Keratinocyte (primary cell): Measurements from ENCODE around the gene TLE1. TPM values are rescaled to one million over a fixed set of nuclear protein-coding genes. Genes with fewer than 3 reads are reported as not detected.
"Not testable (repeated sequence)": the region's sequence is repeated elsewhere in the genome, so short reads cannot be mapped to it uniquely, and the experiment has no call there.

Source experiments
- DNase-seq: peaks from one replicate; pipeline ENCODE4 v3.0.0-alpha.2; 2011; ENCODE audit warnings: low read depth, missing footprints, low spot score
- FAIRE-seq: peaks from 2 replicates; lab custom pipeline; 2011; peaks lifted over from hg19 to GRCh38; lab: Jason Lieb, UNC
- H2AFZ ChIP-seq: 2 replicates; pipeline ENCODE4 v1.6.0; 2012; ENCODE audit warnings: low read length, control low read depth, inconsistent platforms; ENCODE audit not compliant: control insufficient read depth
- H3K27ac ChIP-seq: 2 replicates; pipeline ENCODE4 v1.5.1; 2011; ENCODE audit warnings: low read length; ENCODE audit not compliant: control insufficient read depth, insufficient read depth
- H3K27me3 ChIP-seq: 3 replicates; pipeline ENCODE4 v1.6.0; 2011; ENCODE audit warnings: low read length; ENCODE audit not compliant: control insufficient read depth, insufficient read depth; ENCODE audit errors: extremely low read depth
- H3K36me3 ChIP-seq, 2 experiments: 2 replicates in 1 of 2; 3 replicates in 1 of 2; pipeline ENCODE4 v1.5.1; 2011; ENCODE audit warnings: low read length in 2 of 2, mild to moderate bottlenecking in 1 of 2; ENCODE audit not compliant: control insufficient read depth in 2 of 2, insufficient read depth in 2 of 2; ENCODE audit errors: extremely low read depth in 1 of 2
- H3K4me1 ChIP-seq: 3 replicates; pipeline ENCODE4 v1.5.1; 2011; ENCODE audit warnings: low read length; ENCODE audit not compliant: control insufficient read depth, insufficient read depth; ENCODE audit errors: extremely low read depth
- H3K4me2 ChIP-seq: 3 replicates; pipeline ENCODE4 v1.6.0; 2011; ENCODE audit warnings: low read depth, low read length; ENCODE audit not compliant: control insufficient read depth, insufficient read depth; ENCODE audit errors: extremely low read depth
- H3K4me3 ChIP-seq, 3 experiments: fragments of 200-600 bp in 1 of 3; sonication (generic) in 1 of 3; 2 replicates in 2 of 3; 3 replicates in 1 of 3; pipeline ENCODE4 v1.5.1; 2011 to 2016; ENCODE audit warnings: low read length in 3 of 3, mild to moderate bottlenecking in 3 of 3, control low read depth in 2 of 3, inconsistent platforms in 1 of 3, low read depth in 1 of 3, mixed read lengths in 1 of 3, mixed run types in 1 of 3, moderate library complexity in 1 of 3; ENCODE audit not compliant: control insufficient read depth in 2 of 3, insufficient read depth in 2 of 3; ENCODE audit errors: extremely low read depth in 1 of 3
- H3K79me2 ChIP-seq: 2 replicates; pipeline ENCODE4 v1.6.0; 2012; ENCODE audit warnings: low read length; ENCODE audit not compliant: control insufficient read depth, insufficient read depth
- H3K9ac ChIP-seq: 3 replicates; pipeline ENCODE4 v1.6.0; 2011; ENCODE audit warnings: low read length; ENCODE audit not compliant: control insufficient read depth, insufficient read depth; ENCODE audit errors: extremely low read depth
- H3K9me1 ChIP-seq: 3 replicates; pipeline ENCODE4 v1.6.0; 2011; ENCODE audit warnings: low read length; ENCODE audit not compliant: control insufficient read depth, insufficient read depth; ENCODE audit errors: extremely low read depth
- H3K9me3 ChIP-seq: 2 replicates; pipeline ENCODE4 v1.5.1; 2012; ENCODE audit warnings: low read depth, low read length; ENCODE audit not compliant: control insufficient read depth
- H4K20me1 ChIP-seq: 3 replicates; pipeline ENCODE4 v1.6.0; 2011; ENCODE audit warnings: low read length; ENCODE audit not compliant: control insufficient read depth, insufficient read depth; ENCODE audit errors: extremely low read depth
- CTCF ChIP-seq, 3 experiments: IDR thresholded peaks in 1 of 3; conservative IDR thresholded peaks in 1 of 3; optimal IDR thresholded peaks in 1 of 3; 2 replicates in 2 of 3; 3 replicates in 1 of 3; pipeline versions ENCODE3 to v1.5.1; 2011; ENCODE audit warnings: low read length in 3 of 3, mild to moderate bottlenecking in 3 of 3, moderate library complexity in 2 of 3, control low read depth in 1 of 3, inconsistent platforms in 1 of 3; ENCODE audit not compliant: insufficient read depth in 2 of 3; ENCODE audit errors: extremely low read depth in 1 of 3
- EZH2 ChIP-seq: IDR thresholded peaks from one replicate; pipeline ENCODE4 v1.6.1; 2012; ENCODE audit warnings: inconsistent platforms, mild to moderate bottlenecking, low read length, moderate library complexity
- dilution Hi-C: fragments of 300-500 bp; cut with MboI; formaldehyde crosslinking; loops from one replicate; pipeline ENCODE4 v1.7.0; 2020; ENCODE audit warnings: low sequenced_read_pairs; ENCODE audit not compliant: extremely low pct_ligation_motif_present
- polyA plus RNA-seq, 5 experiments: library from polyadenylated mRNA; depleted of rRNA in 3 of 5; stranded (reverse) in 3 of 5; stranded (forward) in 1 of 5; unstranded in 1 of 5; fragments of >200 nt; gene quantifications; 1 replicate in 1 of 5; 2 replicates in 3 of 5; 3 replicates in 1 of 5; pipeline versions ENCODE4 v1.2.1 to v1.2.3, GENCODE V29; 2011 to 2012; ENCODE audit warnings: missing spikeins in 2 of 5, low read depth in 1 of 5, low replicate concordance in 1 of 5

The TLE1 gene
- polyA plus RNA-seq, 1 donor (not counting 4 experiments of a cell fraction or from before 2014, with no cell fraction given) = 29.6 TPM

- Histone ChIP-seq H3K79me2 (no peaks in the 10 kb centered on the region), H3K4me3 (no peak overlapping the region), H3K27me3 (no peaks in the 10 kb centered on the region), H3K27ac (no peak overlapping the region), H3K36me3 (peaks cover 17 to 18% of the 10 kb centered on the region in 2 experiments), H2AFZ (no peak overlapping the region), H3K4me1 (no peaks in the 10 kb centered on the region), H3K4me2 (no peak overlapping the region), H3K9ac (no peak overlapping the region), H4K20me1 (no peaks in the 10 kb centered on the region), H3K9me1 (no peaks in the 10 kb centered on the region), H3K9me3 (no peaks in the 10 kb centered on the region)
- FAIRE-seq = no peak
- TF ChIP-seq CTCF (optimal IDR thresholded peaks at IDR 0.05 in 1 of 3, IDR thresholded peaks at IDR 0.05 in 1 of 3, conservative IDR thresholded peaks at IDR 0.05 in 1 of 3; ENCODE audit: extremely low read depth in 1 of 3, insufficient read depth in 2 of 3, low read length in 3 of 3) (no peak), EZH2 (no peak)
- DNase-seq = no peak
- dilution Hi-C loops = no loop called here
Observed at GRCh38 chr9:81607593-81608288, 81.6 kb downstream of the TLE1 start.

DNA sequence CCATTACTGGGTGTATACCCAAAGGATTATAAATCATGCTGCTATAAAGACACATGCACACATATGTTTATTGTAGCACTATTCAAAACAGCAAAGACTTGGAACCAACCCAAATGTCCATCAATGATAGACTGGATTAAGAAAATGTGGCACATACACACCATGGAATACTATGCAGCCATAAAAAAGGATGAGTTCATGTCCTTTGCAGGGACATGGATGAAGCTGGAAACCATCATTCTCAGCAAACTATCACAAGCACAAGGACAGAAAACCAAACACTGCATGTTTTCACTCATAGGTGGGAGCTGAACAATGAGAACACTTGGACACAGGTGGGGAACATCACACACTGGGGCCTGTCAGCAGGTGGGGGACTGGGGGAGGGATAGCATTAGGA, 83.1 kb downstream of the TLE1 start:
- H3K27me3 ChIP-seq, H3K4me2 ChIP-seq, H3K79me2 ChIP-seq, H3K9me1 ChIP-seq, FAIRE-seq, H4K20me1 ChIP-seq, dilution Hi-C loops, H3K4me3 ChIP-seq, H3K9me3 ChIP-seq, H3K27ac ChIP-seq, H3K4me1 ChIP-seq, H2AFZ ChIP-seq, DNase-seq, H3K9ac ChIP-seq: not testable (repeated sequence)
- H3K36me3 ChIP-seq = peaks cover 12 to 13% of the 10 kb centered on the region in 2 experiments
